Neural cell (in vitro differentiated cells): ENCODE data around the gene TLN1.

Source experiments
- CTCF ChIP-seq: fragments of 450-650 bp; IDR thresholded peaks from 2 replicates; pipeline ENCODE4 v1.5.1; 2014; ENCODE audit warnings: antibody characterized with exemption, mild to moderate bottlenecking, moderate library complexity; ENCODE audit not compliant: poor library complexity, severe bottlenecking
- EP300 ChIP-seq: fragments of 450-650 bp; conservative IDR thresholded peaks from 2 replicates; pipeline ENCODE4 v1.6.1; 2014; ENCODE audit warnings: antibody characterized with exemption, mild to moderate bottlenecking, moderate library complexity; ENCODE audit not compliant: poor library complexity, severe bottlenecking
- EZH2 ChIP-seq: fragments of 200-600, 300-800 bp; shearing (Covaris generic), sonication (generic); IDR thresholded peaks from 2 replicates; pipeline ENCODE4 v1.6.1; 2014; ENCODE audit warnings: antibody characterized with exemption, low read length, borderline replicate concordance, mild to moderate bottlenecking; ENCODE audit not compliant: insufficient read depth, poor library complexity, severe bottlenecking
- POLR2AphosphoS5 ChIP-seq: IDR thresholded peaks from 2 replicates; pipeline ENCODE4 v1.6.1; 2012
- RAD21 ChIP-seq: fragments of 450-650 bp; conservative IDR thresholded peaks from 2 replicates; pipeline ENCODE4 v1.6.1; 2014; ENCODE audit warnings: antibody characterized with exemption, mild to moderate bottlenecking, moderate library complexity
- REST ChIP-seq: IDR thresholded peaks from 2 replicates; pipeline ENCODE4 v1.6.1; 2012; ENCODE audit warnings: borderline replicate concordance
- TAF1 ChIP-seq: IDR thresholded peaks from 2 replicates; pipeline ENCODE4 v1.6.1; 2012; ENCODE audit warnings: low read depth

- TF ChIP-seq CTCF (no peak), EZH2 (no peak), POLR2AphosphoS5 (no peak), REST (no peak), TAF1 (no peak), EP300 (no peak), RAD21 (no peak)
Observed at GRCh38 chr9:35691334-35691650, 40.7 kb downstream of the TLN1 start.
